ENCODE data around the gene AGO4.
"Not testable (repeated sequence)": the region's sequence is repeated elsewhere in the genome, so short reads cannot be mapped to it uniquely, and the experiment has no call there.

DNA sequence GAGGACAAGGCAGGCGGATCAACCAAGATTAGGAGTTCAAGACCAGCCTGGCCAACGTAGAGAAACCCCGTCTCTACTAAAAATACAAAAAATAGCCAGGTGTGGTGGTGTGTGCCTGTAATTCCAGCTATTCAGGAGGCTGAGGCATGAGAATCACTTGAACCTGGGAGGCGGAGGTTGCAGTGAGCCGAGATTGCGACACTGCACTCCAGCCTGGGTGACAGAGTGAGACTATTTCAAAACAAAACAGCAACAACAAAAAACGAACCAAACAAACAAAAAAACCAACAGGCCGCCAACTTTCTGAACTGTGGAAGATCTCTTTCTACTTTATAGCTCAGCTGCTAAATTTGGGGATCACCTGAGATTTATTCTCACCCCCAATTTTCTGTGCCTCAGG is 23.5 kb upstream of the AGO4 start:
- TF ChIP-seq, protein P1, sequence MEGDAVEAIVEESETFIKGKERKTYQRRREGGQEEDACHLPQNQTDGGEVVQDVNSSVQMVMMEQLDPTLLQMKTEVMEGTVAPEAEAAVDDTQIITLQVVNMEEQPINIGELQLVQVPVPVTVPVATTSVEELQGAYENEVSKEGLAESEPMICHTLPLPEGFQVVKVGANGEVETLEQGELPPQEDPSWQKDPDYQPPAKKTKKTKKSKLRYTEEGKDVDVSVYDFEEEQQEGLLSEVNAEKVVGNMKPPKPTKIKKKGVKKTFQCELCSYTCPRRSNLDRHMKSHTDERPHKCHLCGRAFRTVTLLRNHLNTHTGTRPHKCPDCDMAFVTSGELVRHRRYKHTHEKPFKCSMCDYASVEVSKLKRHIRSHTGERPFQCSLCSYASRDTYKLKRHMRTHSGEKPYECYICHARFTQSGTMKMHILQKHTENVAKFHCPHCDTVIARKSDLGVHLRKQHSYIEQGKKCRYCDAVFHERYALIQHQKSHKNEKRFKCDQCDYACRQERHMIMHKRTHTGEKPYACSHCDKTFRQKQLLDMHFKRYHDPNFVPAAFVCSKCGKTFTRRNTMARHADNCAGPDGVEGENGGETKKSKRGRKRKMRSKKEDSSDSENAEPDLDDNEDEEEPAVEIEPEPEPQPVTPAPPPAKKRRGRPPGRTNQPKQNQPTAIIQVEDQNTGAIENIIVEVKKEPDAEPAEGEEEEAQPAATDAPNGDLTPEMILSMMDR (conservative IDR thresholded peaks at IDR 0.05 in 1 of 2, IDR thresholded peaks at IDR 0.05 in 1 of 2; ENCODE audit: extremely low read depth in 1 of 2, insufficient read depth in 1 of 2, low read depth in 1 of 2, low read length in 2 of 2) = not testable (repeated sequence)
- not testable (repeated sequence) for TF ChIP-seq EZH2 (IDR thresholded peaks at IDR 0.05; ENCODE audit: borderline replicate concordance, low read length)

Data from mammary epithelial cell (primary cell).